ENCODE results near the gene ZNF773. TPM values are rescaled to one million over a fixed set of nuclear protein-coding genes. Genes with fewer than 3 reads are reported as not detected.
"Not testable (repeated sequence)": the region's sequence is repeated elsewhere in the genome, so short reads cannot be mapped to it uniquely, and the experiment has no call there.

ZNF773 gene
- total RNA-seq (2012; rRNA removed), result 17.5 and 19.8 TPM in 2 replicates

- not testable (repeated sequence) for H3K27me3 ChIP-seq (ENCODE audit: control insufficient read depth, insufficient read depth, low read length); H3K36me3 ChIP-seq (ENCODE audit: insufficient read depth, low read length); H3K9me3 ChIP-seq (replicated peaks; ENCODE audit: low read length); H3K4me1 ChIP-seq (ENCODE audit: control insufficient read depth, insufficient read depth, low read length)
- H3K4me3 ChIP-seq (ENCODE audit: low read length), result peak within 1 kb of the TSS; percentile 92
- peak within 1 kb of the TSS; percentile 96 for H3K9ac ChIP-seq (ENCODE audit: low read depth, low read length)
- H3K4me2 ChIP-seq (ENCODE audit: low read length), result peak within 1 kb of the TSS; percentile 88
Measured at GRCh38 chr19:57499680-57500395, at the start of gene ZNF773. ZNF773 (plus strand) TSS chr19:57499938; CDS start chr19:57500081, 143 bp downstream.

GRCh38 chr19:57452307-57452706, 47.4 kb upstream of the ZNF773 start:
- Histone ChIP-seq H3K4me3 (ENCODE audit: low read length) (no peak overlapping the region), H3K4me1 (ENCODE audit: control insufficient read depth, insufficient read depth, low read length) (no peaks in the 10 kb centered on the region), H3K9ac (ENCODE audit: low read depth, low read length) (no peak overlapping the region), H3K4me2 (ENCODE audit: low read length) (no peak overlapping the region), H3K27me3 (ENCODE audit: control insufficient read depth, insufficient read depth, low read length) (no peaks in the 10 kb centered on the region), H3K36me3 (ENCODE audit: insufficient read depth, low read length) (peaks cover 3% of the 10 kb centered on the region), H3K9me3 (replicated peaks; ENCODE audit: low read length) (no peaks in the 10 kb centered on the region)

- Histone ChIP-seq H3K9me3 (replicated peaks; ENCODE audit: low read length) (peaks cover 2% of the 10 kb centered on the region), H3K27me3 (ENCODE audit: control insufficient read depth, insufficient read depth, low read length) (no peaks in the 10 kb centered on the region), H3K4me3 (ENCODE audit: low read length) (no peak overlapping the region), H3K36me3 (ENCODE audit: insufficient read depth, low read length) (peaks cover 9% of the 10 kb centered on the region), H3K9ac (ENCODE audit: low read depth, low read length) (no peak overlapping the region), H3K4me1 (ENCODE audit: control insufficient read depth, insufficient read depth, low read length) (no peaks in the 10 kb centered on the region), H3K4me2 (ENCODE audit: low read length) (no peak overlapping the region)
Measured at GRCh38 chr19:57465680-57466381, 33.9 kb upstream of the ZNF773 start.

- Histone ChIP-seq H3K27me3 (ENCODE audit: control insufficient read depth, insufficient read depth, low read length) (no peaks in the 10 kb centered on the region), H3K9ac (ENCODE audit: low read depth, low read length) (no peak overlapping the region), H3K9me3 (replicated peaks; ENCODE audit: low read length) (peaks cover 8% of the 10 kb centered on the region), H3K4me1 (ENCODE audit: control insufficient read depth, insufficient read depth, low read length) (no peaks in the 10 kb centered on the region), H3K4me2 (ENCODE audit: low read length) (no peak overlapping the region), H3K4me3 (ENCODE audit: low read length) (no peak overlapping the region), H3K36me3 (ENCODE audit: insufficient read depth, low read length) (peaks cover 9% of the 10 kb centered on the region)
Measured at GRCh38 chr19:57466489-57466888, 33.2 kb upstream of the ZNF773 start.

GRCh38 chr19:57473646-57474045, 26.1 kb upstream of the ZNF773 start:
- H3K36me3 ChIP-seq (ENCODE audit: insufficient read depth, low read length), result peaks cover 45% of the 10 kb centered on the region

GRCh38 chr19:57477191-57478008, 22.3 kb upstream of the ZNF773 start, which contains the start of gene ZNF772:
ZNF772 (minus strand) TSS chr19:57477566; CDS start chr19:57477309, 257 bp downstream.
- H3K9ac ChIP-seq (ENCODE audit: low read depth, low read length), result peak within 1 kb of the TSS; percentile 78
- H3K9me3 ChIP-seq (replicated peaks; ENCODE audit: low read length), result peaks cover 40% of the 10 kb centered on the region
- H3K4me2 ChIP-seq (ENCODE audit: low read length), result peak within 1 kb of the TSS; percentile 79
- peaks cover 40% of the 10 kb centered on the region for H3K36me3 ChIP-seq (ENCODE audit: insufficient read depth, low read length)
- peak within 1 kb of the TSS; percentile 81 for H3K4me3 ChIP-seq (ENCODE audit: low read length)
- H3K27me3 ChIP-seq (ENCODE audit: control insufficient read depth, insufficient read depth, low read length), result no peaks in the 10 kb centered on the region
- peaks cover 5% of the 10 kb centered on the region for H3K4me1 ChIP-seq (ENCODE audit: control insufficient read depth, insufficient read depth, low read length)

More at GRCh38 chr19:57473646-57474045, 26.1 kb upstream of the ZNF773 start:
- Histone ChIP-seq H3K4me2 (ENCODE audit: low read length) (no peak overlapping the region), H3K27me3 (ENCODE audit: control insufficient read depth, insufficient read depth, low read length) (no peaks in the 10 kb centered on the region), H3K9ac (ENCODE audit: low read depth, low read length) (no peak overlapping the region), H3K4me1 (ENCODE audit: control insufficient read depth, insufficient read depth, low read length) (peaks cover 5% of the 10 kb centered on the region), H3K9me3 (replicated peaks; ENCODE audit: low read length) (peaks cover 57% of the 10 kb centered on the region), H3K4me3 (ENCODE audit: low read length) (no peak overlapping the region)

- H3K4me3 ChIP-seq (ENCODE audit: low read length), result peak within 1 kb of the TSS; percentile 97
- H3K36me3 ChIP-seq (ENCODE audit: insufficient read depth, low read length), result peaks cover 19% of the 10 kb centered on the region
- H3K4me2 ChIP-seq (ENCODE audit: low read length), result peak within 1 kb of the TSS; percentile 78
- H3K27me3 ChIP-seq (ENCODE audit: control insufficient read depth, insufficient read depth, low read length); H3K9me3 ChIP-seq (replicated peaks; ENCODE audit: low read length); H3K4me1 ChIP-seq (ENCODE audit: control insufficient read depth, insufficient read depth, low read length): not testable (repeated sequence)
- peak within 1 kb of the TSS; percentile 94 for H3K9ac ChIP-seq (ENCODE audit: low read depth, low read length)
Measured at GRCh38 chr19:57487477-57488298, 12.1 kb upstream of the ZNF773 start, which contains the start of gene ZNF419. ZNF419 (plus strand) TSS chr19:57487750; CDS start chr19:57487951, 201 bp downstream.

GRCh38 chr19:57488299-57488644, 11.5 kb upstream of the ZNF773 start:
- H3K36me3 ChIP-seq (ENCODE audit: insufficient read depth, low read length), result peaks cover 25% of the 10 kb centered on the region
- not testable (repeated sequence) for H3K9me3 ChIP-seq (replicated peaks; ENCODE audit: low read length); H3K27me3 ChIP-seq (ENCODE audit: control insufficient read depth, insufficient read depth, low read length); H3K4me1 ChIP-seq (ENCODE audit: control insufficient read depth, insufficient read depth, low read length)
- H3K9ac ChIP-seq (ENCODE audit: low read depth, low read length), result peak overlapping the region; percentile 62
- peak overlapping the region; percentile 78 for H3K4me2 ChIP-seq (ENCODE audit: low read length)
- peak overlapping the region; percentile 63 for H3K4me3 ChIP-seq (ENCODE audit: low read length)

- not testable (repeated sequence) for H3K36me3 ChIP-seq (ENCODE audit: insufficient read depth, low read length); H3K9me3 ChIP-seq (replicated peaks; ENCODE audit: low read length); H3K27me3 ChIP-seq (ENCODE audit: control insufficient read depth, insufficient read depth, low read length); H3K4me1 ChIP-seq (ENCODE audit: control insufficient read depth, insufficient read depth, low read length); H3K9ac ChIP-seq (ENCODE audit: low read depth, low read length)
- Histone ChIP-seq H3K4me3 (ENCODE audit: low read length) (peak overlapping the region; percentile 92), H3K4me2 (ENCODE audit: low read length) (peak overlapping the region; percentile 82)
Measured at GRCh38 chr19:57499332-57499679, 432 bp upstream of the ZNF773 start.

GRCh38 chr19:57500400-57500799, 662 bp downstream of the ZNF773 start:
- H3K9ac ChIP-seq (ENCODE audit: low read depth, low read length), result peak overlapping the region; percentile 96

More at GRCh38 chr19:57500400-57500799, 662 bp downstream of the ZNF773 start:
- peaks cover 13% of the 10 kb centered on the region for H3K36me3 ChIP-seq (ENCODE audit: insufficient read depth, low read length)
- H3K4me3 ChIP-seq (ENCODE audit: low read length), result peak overlapping the region; percentile 67
- H3K4me2 ChIP-seq (ENCODE audit: low read length), result peak overlapping the region; percentile 88
- not testable (repeated sequence) for H3K27me3 ChIP-seq (ENCODE audit: control insufficient read depth, insufficient read depth, low read length); H3K4me1 ChIP-seq (ENCODE audit: control insufficient read depth, insufficient read depth, low read length); H3K9me3 ChIP-seq (replicated peaks; ENCODE audit: low read length)
